HFF-Myc (cell line): ENCODE measurements around the gene SV2B.

Experiments
- DNase-seq: peaks from one replicate; pipeline ENCODE4 v3.0.0-alpha.2; 2011; ENCODE audit warnings: low read depth; ENCODE audit errors: extremely low read depth
- H3K4me3 ChIP-seq: replicated peaks from 2 replicates; pipeline ENCODE4 v1.5.1; 2011; ENCODE audit warnings: low read depth, mild to moderate bottlenecking, control low read depth, low read length
- CTCF ChIP-seq: IDR thresholded peaks from 2 replicates; pipeline ENCODE4 v1.5.1; 2012; ENCODE audit warnings: mild to moderate bottlenecking, low read depth, low read length, control low read depth; ENCODE audit errors: missing control alignments

SV2B gene

GRCh38 chr15:91125162-91125561 lies 25.1 kb downstream of the SV2B start:
- no peak for TF ChIP-seq CTCF
- no peak for DNase-seq
- H3K4me3 ChIP-seq: no peak overlapping the region

- DNase-seq: no peak
- H3K4me3 ChIP-seq: no peak overlapping the region
- TF ChIP-seq CTCF: no peak
Measured at GRCh38 chr15:91126080-91126479, 26.0 kb downstream of the SV2B start.

- TF ChIP-seq CTCF: no peak
- H3K4me3 ChIP-seq: no peak overlapping the region
- DNase-seq: no peak
Measured at GRCh38 chr15:91127236-91127955, 27.3 kb downstream of the SV2B start.

- no peak for DNase-seq
- H3K4me3 ChIP-seq: no peak overlapping the region
- TF ChIP-seq CTCF: no peak
Measured at GRCh38 chr15:91128016-91128415, 28.0 kb downstream of the SV2B start.

GRCh38 chr15:91129436-91129835 lies 29.4 kb downstream of the SV2B start:
- H3K4me3 ChIP-seq: no peak overlapping the region
- no peak for DNase-seq
- TF ChIP-seq CTCF: no peak

GRCh38 chr15:91132079-91132478 lies 32.0 kb downstream of the SV2B start:
- no peak for DNase-seq
- no peak overlapping the region for H3K4me3 ChIP-seq
- TF ChIP-seq CTCF: no peak

GRCh38 chr15:91133511-91133910 lies 33.5 kb downstream of the SV2B start:
- TF ChIP-seq CTCF: no peak
- no peak for DNase-seq
- H3K4me3 ChIP-seq: no peak overlapping the region
